HEK293 (cell line): Measurements from ENCODE around the gene RNASEH1.

Source experiments
- CTCF ChIA-PET: fragments of 350-600 bp; formaldehyde crosslinking; extraction: SDS; loops from one replicate; lab custom pipeline; 2021; ENCODE audit warnings: antibody characterized with exemption; lab: Yijun Ruan, JAX
- POLR2A ChIA-PET: fragments of 300-600 bp; formaldehyde crosslinking; extraction: SDS; loops from one replicate; lab custom pipeline; 2020; ENCODE audit warnings: antibody characterized with exemption, inconsistent platforms; lab: Yijun Ruan, JAX
- H3K27ac ChIP-seq: fragments of 200-500 bp; sonication (Bioruptor generic); 2 replicates; pipeline ENCODE4 v1.5.1; 2014; ENCODE audit warnings: low read depth, low read length, control low read depth, inconsistent platforms; ENCODE audit errors: extremely low read depth
- H3K36me3 ChIP-seq, 2 experiments: fragments of 200-500 bp in 1 of 2; sonication (Bioruptor generic) in 1 of 2; 1 replicate in 1 of 2; 2 replicates in 1 of 2; pipeline ENCODE4 v1.5.1; 2014 to 2017; ENCODE audit warnings: inconsistent platforms in 2 of 2, low read length in 2 of 2; ENCODE audit not compliant: control insufficient read depth in 2 of 2, insufficient read depth in 1 of 2
- H3K4me1 ChIP-seq: fragments of 200-500 bp; sonication (Bioruptor generic); 2 replicates; pipeline ENCODE4 v1.5.1; 2014; ENCODE audit warnings: mild to moderate bottlenecking, low read length, inconsistent platforms; ENCODE audit not compliant: control insufficient read depth, insufficient read depth
- H3K4me3 ChIP-seq: 2 replicates; pipeline ENCODE4 v1.5.1; 2011; ENCODE audit warnings: low read depth, mild to moderate bottlenecking, control low read depth, low read length, moderate library complexity
- H3K9me3 ChIP-seq: fragments of 200-500 bp; sonication (Bioruptor generic); 2 replicates; pipeline ENCODE4 v1.5.1; 2014; ENCODE audit warnings: low read depth, low read length, inconsistent platforms; ENCODE audit not compliant: control insufficient read depth, insufficient read depth
- KLF8 ChIP-seq: fragments of 450-650 bp; formaldehyde crosslinking; IDR thresholded peaks from 2 replicates; pipeline ENCODE4 v1.5.1; 2016; ENCODE audit warnings: missing biosample characterization, missing genetic modification characterization
- OVOL3 ChIP-seq: fragments of 450-650 bp; formaldehyde crosslinking; IDR thresholded peaks from 2 replicates; pipeline ENCODE4 v1.5.1; 2016; ENCODE audit warnings: missing biosample characterization, missing genetic modification characterization
- SP2 ChIP-seq: fragments of 450-650 bp; formaldehyde crosslinking; IDR thresholded peaks from 2 replicates; pipeline ENCODE4 v1.5.1; 2016; ENCODE audit warnings: missing biosample characterization, missing genetic modification characterization
- TRIM28 ChIP-seq: IDR thresholded peaks from 2 replicates; pipeline ENCODE4 v1.6.1; 2011; ENCODE audit warnings: low read length, control low read depth, borderline replicate concordance
- ZBTB8A ChIP-seq: fragments of 450-650 bp; formaldehyde crosslinking; IDR thresholded peaks from 2 replicates; pipeline ENCODE4 v1.5.1; 2016; ENCODE audit warnings: missing biosample characterization, missing genetic modification characterization
- ZEB2 ChIP-seq: fragments of 450-650 bp; formaldehyde crosslinking; IDR thresholded peaks from 2 replicates; pipeline ENCODE4 v1.5.1; 2016; ENCODE audit warnings: missing biosample characterization, missing genetic modification characterization
- ZIC2 ChIP-seq: fragments of 450-650 bp; formaldehyde crosslinking; IDR thresholded peaks from 2 replicates; pipeline ENCODE4 v1.5.1; 2016; ENCODE audit warnings: missing biosample characterization, missing genetic modification characterization
- ZNF292 ChIP-seq: fragments of 450-650 bp; formaldehyde crosslinking; IDR thresholded peaks from 2 replicates; pipeline ENCODE4 v1.5.1; 2016; ENCODE audit warnings: low read depth, missing biosample characterization, missing genetic modification characterization, borderline replicate concordance
- ZNF658 ChIP-seq: fragments of 450-650 bp; formaldehyde crosslinking; IDR thresholded peaks from 2 replicates; pipeline ENCODE4; 2016; ENCODE audit warnings: missing biosample characterization, missing genetic modification characterization
- TF ChIP-seq, protein P1 (sequence below): fragments of 450-650 bp; formaldehyde crosslinking; IDR thresholded peaks from 2 replicates; pipeline ENCODE4 v1.5.1; 2016; ENCODE audit warnings: missing biosample characterization, missing genetic modification characterization
- TF ChIP-seq, protein P2 (sequence below): fragments of 450-650 bp; formaldehyde crosslinking; IDR thresholded peaks from 2 replicates; pipeline ENCODE4 v1.5.1; 2016; ENCODE audit warnings: missing biosample characterization, missing genetic modification characterization
- TF ChIP-seq, protein P3 (sequence below): fragments of 450-650 bp; formaldehyde crosslinking; conservative IDR thresholded peaks from 2 replicates; pipeline ENCODE4 v1.5.1; 2016; ENCODE audit warnings: low read depth, missing biosample characterization, missing genetic modification characterization
- TF ChIP-seq, protein P4 (sequence below): fragments of 450-650 bp; formaldehyde crosslinking; IDR thresholded peaks from 2 replicates; pipeline ENCODE4 v1.5.1; 2016; ENCODE audit warnings: missing biosample characterization, missing genetic modification characterization
- TF ChIP-seq, protein P5 (sequence below): fragments of 450-650 bp; formaldehyde crosslinking; IDR thresholded peaks from 2 replicates; pipeline ENCODE4 v1.5.1; 2016; ENCODE audit warnings: missing biosample characterization, missing genetic modification characterization, low read depth

RNASEH1 gene

DNA sequence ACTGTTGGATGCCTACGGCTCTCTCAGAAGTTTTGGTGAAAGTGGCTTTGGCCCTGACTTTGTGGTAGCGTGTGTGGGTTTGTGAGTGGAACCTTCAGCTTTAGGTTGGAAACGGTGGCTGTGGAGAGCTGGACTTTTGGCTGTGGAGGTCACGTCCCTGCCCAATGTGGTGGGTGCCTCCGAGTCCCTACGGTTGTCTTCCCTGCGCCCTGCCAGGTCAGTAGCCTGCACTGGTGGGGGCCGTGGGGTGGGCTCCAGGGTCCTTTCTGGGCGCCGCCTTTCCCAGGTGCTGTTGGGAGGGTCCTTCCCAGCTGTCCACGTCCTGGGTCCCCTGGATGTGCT lies 47.9 kb upstream of the RNASEH1 start:
- Histone ChIP-seq H3K36me3 (no peaks in the 10 kb centered on the region), H3K9me3 (no peaks in the 10 kb centered on the region), H3K4me3 (no peak overlapping the region), H3K4me1 (no peaks in the 10 kb centered on the region), H3K27ac (no peak overlapping the region)
- CTCF ChIA-PET = no interaction called here
- POLR2A ChIA-PET = no interaction called here
- TF ChIP-seq, protein P1, sequence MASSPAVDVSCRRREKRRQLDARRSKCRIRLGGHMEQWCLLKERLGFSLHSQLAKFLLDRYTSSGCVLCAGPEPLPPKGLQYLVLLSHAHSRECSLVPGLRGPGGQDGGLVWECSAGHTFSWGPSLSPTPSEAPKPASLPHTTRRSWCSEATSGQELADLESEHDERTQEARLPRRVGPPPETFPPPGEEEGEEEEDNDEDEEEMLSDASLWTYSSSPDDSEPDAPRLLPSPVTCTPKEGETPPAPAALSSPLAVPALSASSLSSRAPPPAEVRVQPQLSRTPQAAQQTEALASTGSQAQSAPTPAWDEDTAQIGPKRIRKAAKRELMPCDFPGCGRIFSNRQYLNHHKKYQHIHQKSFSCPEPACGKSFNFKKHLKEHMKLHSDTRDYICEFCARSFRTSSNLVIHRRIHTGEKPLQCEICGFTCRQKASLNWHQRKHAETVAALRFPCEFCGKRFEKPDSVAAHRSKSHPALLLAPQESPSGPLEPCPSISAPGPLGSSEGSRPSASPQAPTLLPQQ = no peak
- TF ChIP-seq, protein P2, sequence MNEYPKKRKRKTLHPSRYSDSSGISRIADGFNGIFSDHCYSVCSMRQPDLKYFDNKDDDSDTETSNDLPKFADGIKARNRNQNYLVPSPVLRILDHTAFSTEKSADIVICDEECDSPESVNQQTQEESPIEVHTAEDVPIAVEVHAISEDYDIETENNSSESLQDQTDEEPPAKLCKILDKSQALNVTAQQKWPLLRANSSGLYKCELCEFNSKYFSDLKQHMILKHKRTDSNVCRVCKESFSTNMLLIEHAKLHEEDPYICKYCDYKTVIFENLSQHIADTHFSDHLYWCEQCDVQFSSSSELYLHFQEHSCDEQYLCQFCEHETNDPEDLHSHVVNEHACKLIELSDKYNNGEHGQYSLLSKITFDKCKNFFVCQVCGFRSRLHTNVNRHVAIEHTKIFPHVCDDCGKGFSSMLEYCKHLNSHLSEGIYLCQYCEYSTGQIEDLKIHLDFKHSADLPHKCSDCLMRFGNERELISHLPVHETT (tag by site-specific recombination) = no peak
- TF ChIP-seq, protein P3, sequence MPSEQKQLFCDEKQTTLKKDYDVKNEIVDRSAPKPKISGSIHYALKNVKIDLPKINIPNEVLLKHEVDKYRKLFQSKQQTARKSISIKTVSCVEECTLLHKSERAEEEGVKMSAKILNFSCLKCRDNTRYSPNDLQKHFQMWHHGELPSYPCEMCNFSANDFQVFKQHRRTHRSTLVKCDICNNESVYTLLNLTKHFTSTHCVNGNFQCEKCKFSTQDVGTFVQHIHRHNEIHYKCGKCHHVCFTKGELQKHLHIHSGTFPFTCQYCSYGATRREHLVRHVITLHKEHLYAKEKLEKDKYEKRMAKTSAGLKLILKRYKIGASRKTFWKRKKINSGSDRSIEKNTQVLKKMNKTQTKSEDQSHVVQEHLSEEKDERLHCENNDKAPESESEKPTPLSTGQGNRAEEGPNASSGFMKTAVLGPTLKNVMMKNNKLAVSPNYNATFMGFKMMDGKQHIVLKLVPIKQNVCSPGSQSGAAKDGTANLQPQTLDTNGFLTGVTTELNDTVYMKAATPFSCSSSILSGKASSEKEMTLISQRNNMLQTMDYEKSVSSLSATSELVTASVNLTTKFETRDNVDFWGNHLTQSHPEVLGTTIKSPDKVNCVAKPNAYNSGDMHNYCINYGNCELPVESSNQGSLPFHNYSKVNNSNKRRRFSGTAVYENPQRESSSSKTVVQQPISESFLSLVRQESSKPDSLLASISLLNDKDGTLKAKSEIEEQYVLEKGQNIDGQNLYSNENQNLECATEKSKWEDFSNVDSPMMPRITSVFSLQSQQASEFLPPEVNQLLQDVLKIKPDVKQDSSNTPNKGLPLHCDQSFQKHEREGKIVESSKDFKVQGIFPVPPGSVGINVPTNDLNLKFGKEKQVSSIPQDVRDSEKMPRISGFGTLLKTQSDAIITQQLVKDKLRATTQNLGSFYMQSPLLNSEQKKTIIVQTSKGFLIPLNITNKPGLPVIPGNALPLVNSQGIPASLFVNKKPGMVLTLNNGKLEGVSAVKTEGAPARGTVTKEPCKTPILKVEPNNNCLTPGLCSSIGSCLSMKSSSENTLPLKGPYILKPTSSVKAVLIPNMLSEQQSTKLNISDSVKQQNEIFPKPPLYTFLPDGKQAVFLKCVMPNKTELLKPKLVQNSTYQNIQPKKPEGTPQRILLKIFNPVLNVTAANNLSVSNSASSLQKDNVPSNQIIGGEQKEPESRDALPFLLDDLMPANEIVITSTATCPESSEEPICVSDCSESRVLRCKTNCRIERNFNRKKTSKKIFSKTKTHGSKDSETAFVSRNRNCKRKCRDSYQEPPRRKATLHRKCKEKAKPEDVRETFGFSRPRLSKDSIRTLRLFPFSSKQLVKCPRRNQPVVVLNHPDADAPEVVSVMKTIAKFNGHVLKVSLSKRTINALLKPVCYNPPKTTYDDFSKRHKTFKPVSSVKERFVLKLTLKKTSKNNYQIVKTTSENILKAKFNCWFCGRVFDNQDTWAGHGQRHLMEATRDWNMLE (tag by site-specific recombination) = no peak
- TF ChIP-seq ZBTB8A (tag by site-specific recombination) (no peak), ZNF292 (no peak), SP2 (no peak), OVOL3 (tag by site-specific recombination) (no peak), TRIM28 (no peak), ZNF658 (tag by site-specific recombination) (no peak), ZEB2 (no peak), ZIC2 (no peak), KLF8 (no peak)
- TF ChIP-seq, protein P4, sequence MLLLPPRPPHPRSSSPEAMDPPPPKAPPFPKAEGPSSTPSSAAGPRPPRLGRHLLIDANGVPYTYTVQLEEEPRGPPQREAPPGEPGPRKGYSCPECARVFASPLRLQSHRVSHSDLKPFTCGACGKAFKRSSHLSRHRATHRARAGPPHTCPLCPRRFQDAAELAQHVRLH (tag by site-specific recombination) = no peak
- TF ChIP-seq, protein P5, sequence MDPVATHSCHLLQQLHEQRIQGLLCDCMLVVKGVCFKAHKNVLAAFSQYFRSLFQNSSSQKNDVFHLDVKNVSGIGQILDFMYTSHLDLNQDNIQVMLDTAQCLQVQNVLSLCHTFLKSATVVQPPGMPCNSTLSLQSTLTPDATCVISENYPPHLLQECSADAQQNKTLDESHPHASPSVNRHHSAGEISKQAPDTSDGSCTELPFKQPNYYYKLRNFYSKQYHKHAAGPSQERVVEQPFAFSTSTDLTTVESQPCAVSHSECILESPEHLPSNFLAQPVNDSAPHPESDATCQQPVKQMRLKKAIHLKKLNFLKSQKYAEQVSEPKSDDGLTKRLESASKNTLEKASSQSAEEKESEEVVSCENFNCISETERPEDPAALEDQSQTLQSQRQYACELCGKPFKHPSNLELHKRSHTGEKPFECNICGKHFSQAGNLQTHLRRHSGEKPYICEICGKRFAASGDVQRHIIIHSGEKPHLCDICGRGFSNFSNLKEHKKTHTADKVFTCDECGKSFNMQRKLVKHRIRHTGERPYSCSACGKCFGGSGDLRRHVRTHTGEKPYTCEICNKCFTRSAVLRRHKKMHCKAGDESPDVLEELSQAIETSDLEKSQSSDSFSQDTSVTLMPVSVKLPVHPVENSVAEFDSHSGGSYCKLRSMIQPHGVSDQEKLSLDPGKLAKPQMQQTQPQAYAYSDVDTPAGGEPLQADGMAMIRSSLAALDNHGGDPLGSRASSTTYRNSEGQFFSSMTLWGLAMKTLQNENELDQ (tag by site-specific recombination) = no peak
- TF ChIP-seq, all 188 proteins: peak for 0
